ENCODE data around the gene MICAL3. TPM values are rescaled to one million over a fixed set of nuclear protein-coding genes. Genes with fewer than 3 reads are reported as not detected.

MICAL3 gene
- total RNA-seq, 2 experiments from 2014 or later: 30.3 to 31.4 TPM

DNA sequence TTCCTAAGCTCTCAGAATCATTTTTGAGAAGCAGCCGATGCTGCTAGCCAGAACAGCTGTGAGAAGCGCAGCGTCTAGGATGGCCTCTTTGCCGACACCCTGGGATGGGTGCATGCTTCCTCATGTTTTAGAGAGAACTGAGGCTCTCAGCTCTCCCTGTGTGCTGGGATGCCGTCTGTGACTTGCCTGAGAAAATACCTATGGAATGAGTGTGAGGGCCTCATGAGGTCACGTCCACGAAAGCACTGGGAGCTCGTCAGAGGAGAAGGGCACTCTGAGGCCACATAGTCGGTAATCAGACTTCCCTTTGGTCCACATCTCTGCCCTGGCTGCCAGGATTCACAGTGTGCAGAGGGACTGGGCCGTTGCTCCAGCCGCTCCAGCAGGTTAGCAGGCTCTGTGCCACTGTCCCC is 54.7 kb downstream of the MICAL3 start:
- Mint-ChIP-seq H3K36me3 (ENCODE audit: low read depth) (no peaks in the 10 kb centered on the region), H3K27ac (no peak overlapping the region), H3K27me3 (no peaks in the 10 kb centered on the region), H3K4me3 (no peak overlapping the region), H3K4me1 (peaks cover 7% of the 10 kb centered on the region), H3K9me3 (no peaks in the 10 kb centered on the region)
- CTCF ChIA-PET: no interaction called here
- POLR2A ChIA-PET: no interaction called here
- DNase-seq: no peak

DNA sequence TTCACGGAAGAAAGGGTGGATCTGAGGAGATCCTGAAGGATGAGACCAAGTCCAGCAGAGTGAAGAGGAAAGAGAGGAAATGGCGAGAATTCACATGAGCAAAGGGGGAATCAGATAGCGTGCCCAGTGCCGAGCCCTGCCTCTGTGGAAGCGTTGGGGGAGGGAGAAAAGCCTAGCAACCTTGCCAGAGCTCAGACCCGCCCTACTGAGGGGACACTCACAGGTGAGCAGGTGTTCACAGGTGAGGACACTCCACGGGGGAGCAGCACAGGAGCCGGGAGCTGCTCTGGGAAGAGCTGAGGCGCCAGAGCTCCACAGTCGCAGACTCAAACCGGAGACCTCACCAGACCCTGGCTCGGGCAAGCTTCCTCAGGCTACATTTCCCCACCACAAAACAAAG is 56.2 kb downstream of the MICAL3 start:
- no peak overlapping the region for H3K27ac Mint-ChIP-seq
- H3K27me3 Mint-ChIP-seq: no peaks in the 10 kb centered on the region
- peaks cover 7% of the 10 kb centered on the region for H3K4me1 Mint-ChIP-seq
- no peaks in the 10 kb centered on the region for H3K9me3 Mint-ChIP-seq
- ChIA-PET CTCF (no interaction called here), POLR2A (no interaction called here)
- no peak for DNase-seq
- no peak overlapping the region for H3K4me3 Mint-ChIP-seq
- no peaks in the 10 kb centered on the region for H3K36me3 Mint-ChIP-seq (ENCODE audit: low read depth)

DNA sequence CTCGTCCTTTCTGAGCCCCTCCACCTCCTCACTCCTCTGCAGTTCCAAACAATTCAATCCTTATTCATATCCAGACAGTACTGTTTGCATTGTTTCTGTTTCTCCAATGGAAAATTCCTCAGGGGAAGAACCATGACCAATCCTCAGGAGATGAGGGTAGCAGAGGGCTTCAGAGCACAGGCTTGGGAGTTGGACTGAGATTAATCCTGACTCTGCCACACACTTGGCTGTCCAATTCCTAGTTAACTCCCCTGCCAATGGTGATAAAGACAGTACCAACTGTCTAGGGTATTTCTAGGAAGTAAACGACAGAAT is 58.0 kb downstream of the MICAL3 start:
- Mint-ChIP-seq H3K36me3 (ENCODE audit: low read depth) (no peaks in the 10 kb centered on the region), H3K9me3 (no peaks in the 10 kb centered on the region), H3K4me3 (no peak overlapping the region), H3K4me1 (peaks cover 7% of the 10 kb centered on the region), H3K27me3 (no peaks in the 10 kb centered on the region), H3K27ac (no peak overlapping the region)
- DNase-seq: no peak
- ChIA-PET CTCF (no interaction called here), POLR2A (no interaction called here)

DNA sequence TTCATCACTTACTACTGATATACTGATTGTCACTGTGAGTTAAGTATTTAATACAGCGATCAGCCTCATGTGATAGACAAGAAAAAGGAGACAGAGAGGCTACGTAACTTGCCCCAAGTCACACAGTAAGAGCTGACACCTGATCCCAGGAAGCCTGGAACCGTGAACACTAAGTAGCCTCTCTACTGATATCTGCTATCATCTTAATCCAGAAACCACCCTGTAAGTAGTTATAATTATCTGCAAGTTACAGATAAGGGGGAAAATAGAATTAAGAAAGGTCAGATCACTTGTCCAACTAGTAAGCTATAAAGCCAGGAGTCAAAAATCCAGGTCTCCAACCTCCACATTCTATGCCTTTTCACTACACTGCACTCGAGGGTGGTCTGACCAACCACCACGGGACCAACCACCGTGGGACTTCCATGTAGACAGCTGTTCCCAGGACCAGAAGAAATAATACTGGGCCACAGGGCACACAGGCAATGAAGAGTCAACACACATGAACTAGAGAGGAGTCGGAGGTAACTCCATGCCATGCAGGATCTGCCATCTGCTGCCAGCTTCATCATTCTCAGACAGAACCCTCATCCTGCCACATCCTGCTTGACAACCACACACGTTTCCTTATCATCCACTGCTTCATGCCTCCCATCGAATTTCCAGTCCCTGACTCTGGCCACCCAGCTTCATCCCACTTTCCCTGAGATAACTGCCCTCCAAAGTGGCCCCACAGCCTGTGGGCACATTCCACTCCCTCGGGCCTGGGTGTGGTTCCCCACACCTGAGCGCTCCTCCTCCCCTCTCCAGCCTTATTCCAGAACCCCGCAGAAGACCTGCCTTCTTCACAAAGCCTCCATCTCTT is 58.6 kb downstream of the MICAL3 start:
- no peaks in the 10 kb centered on the region for H3K36me3 Mint-ChIP-seq (ENCODE audit: low read depth)
- POLR2A ChIA-PET: no interaction called here
- H3K4me1 Mint-ChIP-seq: peaks cover 7% of the 10 kb centered on the region
- no peaks in the 10 kb centered on the region for H3K27me3 Mint-ChIP-seq
- no peak for DNase-seq
- CTCF ChIA-PET: no interaction called here
- peak overlapping the region; percentile 37 for H3K27ac Mint-ChIP-seq
- H3K4me3 Mint-ChIP-seq: no peak overlapping the region
- H3K9me3 Mint-ChIP-seq: no peaks in the 10 kb centered on the region

DNA sequence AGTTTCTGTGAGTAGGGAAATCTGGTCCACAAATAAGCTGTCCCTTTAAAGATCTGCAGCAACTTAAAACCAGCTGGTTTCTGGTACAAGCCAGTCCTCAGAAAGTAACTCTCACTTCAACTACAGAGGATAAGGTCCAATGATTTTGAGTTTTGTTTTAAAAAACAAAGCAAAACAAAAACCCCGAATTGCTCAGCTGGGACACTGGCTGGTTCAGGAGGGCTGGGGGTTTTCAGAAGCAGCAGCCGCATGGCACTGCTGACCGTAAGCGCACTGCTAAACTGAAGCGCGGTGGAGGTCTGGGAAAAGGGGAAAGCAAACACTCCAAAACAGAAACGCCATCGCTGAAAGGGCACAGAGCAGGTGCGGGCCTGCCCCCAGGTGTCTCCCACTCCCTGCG is 59.7 kb downstream of the MICAL3 start:
- peaks cover 7% of the 10 kb centered on the region for H3K4me1 Mint-ChIP-seq
- no peak for DNase-seq
- no peak overlapping the region for H3K4me3 Mint-ChIP-seq
- H3K9me3 Mint-ChIP-seq: no peaks in the 10 kb centered on the region
- CTCF ChIA-PET: interaction anchor here (1.0 kb wide), 1 partner anchor 9 kb away, joined by 3 read pairs; no protein-coding TSS in a partner anchor
- POLR2A ChIA-PET: no interaction called here
- no peaks in the 10 kb centered on the region for H3K27me3 Mint-ChIP-seq
- H3K36me3 Mint-ChIP-seq (ENCODE audit: low read depth): no peaks in the 10 kb centered on the region
- no peak overlapping the region for H3K27ac Mint-ChIP-seq

DNA sequence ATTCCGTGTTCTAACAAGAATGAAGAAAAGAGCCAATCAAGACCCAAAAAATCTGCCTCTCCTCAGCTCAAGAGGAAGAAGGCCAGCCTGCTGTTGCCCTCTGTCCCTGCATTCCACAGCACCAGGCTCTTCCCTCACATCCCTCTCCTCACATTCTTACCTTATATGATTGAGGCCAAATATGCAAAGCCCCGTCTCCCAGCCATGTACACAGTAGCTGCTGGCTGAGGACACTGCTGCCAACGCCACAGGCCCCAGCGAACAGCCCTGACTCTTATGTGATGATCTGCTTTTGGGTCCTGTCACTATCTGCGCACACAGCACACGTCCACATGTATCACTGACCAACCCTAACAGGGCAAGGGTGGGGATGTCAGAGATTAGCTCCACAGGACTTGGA is 60.2 kb downstream of the MICAL3 start:
- H3K9me3 Mint-ChIP-seq: no peaks in the 10 kb centered on the region
- no peaks in the 10 kb centered on the region for H3K36me3 Mint-ChIP-seq (ENCODE audit: low read depth)
- CTCF ChIA-PET: interaction anchor here (1.0 kb wide), 1 partner anchor 9 kb away, joined by 3 read pairs; no protein-coding TSS in a partner anchor
- no peak for DNase-seq
- peaks cover 7% of the 10 kb centered on the region for H3K4me1 Mint-ChIP-seq
- H3K27ac Mint-ChIP-seq: no peak overlapping the region
- no peaks in the 10 kb centered on the region for H3K27me3 Mint-ChIP-seq
- no peak overlapping the region for H3K4me3 Mint-ChIP-seq
- POLR2A ChIA-PET: no interaction called here

DNA sequence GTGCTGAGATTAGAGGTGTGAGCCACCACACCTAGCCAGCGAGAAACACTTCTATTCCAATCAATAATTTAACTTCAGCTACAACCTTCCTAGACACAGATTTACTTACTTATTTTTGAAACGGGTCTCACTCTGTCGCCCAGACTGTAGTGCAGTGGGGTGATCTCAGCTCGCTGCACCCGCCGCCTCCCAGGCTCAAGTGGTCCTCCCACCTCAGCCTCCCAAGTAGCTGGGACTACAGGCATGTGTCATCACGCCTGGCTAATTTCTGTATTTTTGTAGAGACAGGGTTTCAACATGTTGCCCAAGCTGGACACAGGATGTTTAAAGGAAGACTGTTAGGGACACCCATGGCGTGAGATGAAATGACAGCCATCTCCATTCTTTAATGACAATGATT is 61.3 kb downstream of the MICAL3 start:
- ChIA-PET POLR2A (no interaction called here), CTCF (no interaction called here)
- no peaks in the 10 kb centered on the region for H3K27me3 Mint-ChIP-seq
- H3K27ac Mint-ChIP-seq: no peak overlapping the region
- peaks cover 7% of the 10 kb centered on the region for H3K4me1 Mint-ChIP-seq
- no peaks in the 10 kb centered on the region for H3K36me3 Mint-ChIP-seq (ENCODE audit: low read depth)
- DNase-seq: no peak
- no peaks in the 10 kb centered on the region for H3K9me3 Mint-ChIP-seq
- no peak overlapping the region for H3K4me3 Mint-ChIP-seq

DNA sequence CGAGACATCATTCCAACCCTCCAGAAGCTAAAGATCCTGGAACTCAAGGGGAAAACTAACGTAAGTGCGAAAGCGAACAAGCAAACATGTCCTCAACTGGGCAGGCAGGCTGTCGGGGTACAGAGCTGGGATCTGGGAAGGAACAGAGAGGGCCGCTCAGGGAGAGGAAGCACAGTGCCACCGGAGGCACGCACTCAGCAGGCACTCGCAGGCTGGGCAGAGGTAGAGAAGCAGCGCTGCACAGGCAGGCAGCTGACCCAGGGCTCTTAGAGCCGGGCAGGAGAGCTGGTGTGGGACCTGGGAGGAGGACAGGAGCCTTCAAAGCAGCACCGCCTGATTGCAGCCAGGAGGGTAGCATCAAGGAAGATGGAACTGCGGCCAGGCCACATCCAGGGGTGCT is 62.2 kb downstream of the MICAL3 start:
- no peaks in the 10 kb centered on the region for H3K36me3 Mint-ChIP-seq (ENCODE audit: low read depth)
- no peak overlapping the region for H3K4me3 Mint-ChIP-seq
- no peaks in the 10 kb centered on the region for H3K27me3 Mint-ChIP-seq
- H3K4me1 Mint-ChIP-seq: peaks cover 8% of the 10 kb centered on the region
- DNase-seq: no peak
- H3K27ac Mint-ChIP-seq: no peak overlapping the region
- POLR2A ChIA-PET: no interaction called here
- CTCF ChIA-PET: no interaction called here
- H3K9me3 Mint-ChIP-seq: no peaks in the 10 kb centered on the region

DNA sequence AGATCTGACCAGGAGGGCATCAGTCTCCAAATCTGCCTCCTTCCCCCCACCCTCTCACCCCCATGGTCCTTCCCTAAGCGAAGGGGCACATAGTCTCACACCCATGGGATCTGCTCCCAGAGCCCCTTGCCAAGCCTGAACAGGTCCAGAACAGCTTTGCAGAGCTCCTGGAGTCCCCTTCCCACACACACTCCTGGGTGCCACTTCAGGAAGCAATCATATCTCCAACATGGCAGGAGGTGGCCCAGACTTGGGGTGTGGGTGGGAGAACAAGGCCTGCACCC is 63.0 kb downstream of the MICAL3 start:
- no peak overlapping the region for H3K27ac Mint-ChIP-seq
- CTCF ChIA-PET: no interaction called here
- no peaks in the 10 kb centered on the region for H3K27me3 Mint-ChIP-seq

DNA sequence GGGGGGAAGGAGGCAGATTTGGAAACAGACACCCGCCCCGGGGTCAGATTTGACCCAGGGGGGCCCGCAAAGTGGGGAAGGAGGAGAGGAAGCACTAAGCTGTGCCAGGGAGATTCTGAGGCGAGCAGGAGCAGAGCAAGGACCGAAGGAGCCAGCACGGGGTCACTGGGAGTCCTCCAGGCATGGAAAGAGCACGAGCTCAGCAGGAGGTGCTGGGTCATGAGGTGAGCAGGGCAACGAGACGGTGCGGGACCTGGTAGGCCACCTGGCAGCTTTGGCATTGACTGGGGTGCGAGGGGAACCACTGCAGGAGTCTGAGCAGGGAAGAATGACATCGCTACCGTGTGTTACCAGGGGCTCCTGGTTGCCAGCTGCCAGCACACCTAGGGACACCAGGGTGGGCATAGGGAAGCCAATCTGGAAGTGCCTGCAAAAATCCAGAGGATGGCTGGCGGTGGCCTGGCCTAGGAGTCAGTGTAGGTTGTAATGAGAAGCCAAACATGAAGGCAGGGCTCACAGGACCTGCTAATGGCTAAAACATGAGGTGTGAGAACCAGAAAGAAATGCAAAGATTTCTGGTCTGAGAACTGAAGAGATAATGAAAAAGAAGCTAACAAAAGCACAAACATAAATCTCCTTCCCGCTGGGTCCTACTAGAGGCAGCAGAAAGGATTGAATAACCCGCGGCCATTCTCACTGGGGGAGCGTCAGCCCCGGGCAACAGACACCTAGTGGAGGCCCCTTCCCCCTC is 63.5 kb downstream of the MICAL3 start:
- H3K4me1 Mint-ChIP-seq: peaks cover 3% of the 10 kb centered on the region
- ChIA-PET POLR2A (no interaction called here), CTCF (no interaction called here)
- H3K36me3 Mint-ChIP-seq (ENCODE audit: low read depth): no peaks in the 10 kb centered on the region
- no peaks in the 10 kb centered on the region for H3K9me3 Mint-ChIP-seq
- DNase-seq: no peak
- no peak overlapping the region for H3K4me3 Mint-ChIP-seq
- H3K27me3 Mint-ChIP-seq: no peaks in the 10 kb centered on the region
- no peak overlapping the region for H3K27ac Mint-ChIP-seq

More for the DNA sequence above, 63.0 kb downstream of the MICAL3 start:
- H3K4me3 Mint-ChIP-seq: no peak overlapping the region
- peaks cover 8% of the 10 kb centered on the region for H3K4me1 Mint-ChIP-seq
- POLR2A ChIA-PET: no interaction called here
- no peak for DNase-seq
- H3K9me3 Mint-ChIP-seq: no peaks in the 10 kb centered on the region
- no peaks in the 10 kb centered on the region for H3K36me3 Mint-ChIP-seq (ENCODE audit: low read depth)

DNA sequence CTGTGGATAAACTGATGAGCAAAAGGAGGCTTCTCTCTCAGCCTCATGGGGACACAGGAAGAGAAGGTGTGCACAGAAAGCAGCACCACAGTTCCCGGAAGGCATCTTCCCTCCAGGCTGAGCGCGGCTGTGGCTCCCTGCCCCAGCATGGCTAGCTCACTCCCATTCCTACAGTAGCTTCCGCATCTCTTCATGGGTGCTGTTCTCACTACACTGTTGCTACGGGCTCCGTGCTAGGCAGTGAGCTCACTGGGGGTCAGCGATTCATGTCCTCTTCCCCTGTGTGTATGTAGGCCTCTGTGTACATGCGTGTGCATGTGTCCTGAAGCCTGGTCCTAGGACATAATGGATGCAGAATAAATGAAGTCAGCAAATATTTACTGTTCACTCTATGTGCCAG is 64.3 kb downstream of the MICAL3 start:
- Mint-ChIP-seq H3K27ac (no peak overlapping the region), H3K4me1 (peaks cover 1% of the 10 kb centered on the region), H3K36me3 (ENCODE audit: low read depth) (no peaks in the 10 kb centered on the region), H3K4me3 (no peak overlapping the region), H3K9me3 (no peaks in the 10 kb centered on the region), H3K27me3 (no peaks in the 10 kb centered on the region)
- ChIA-PET POLR2A (no interaction called here), CTCF (no interaction called here)
- no peak for DNase-seq

DNA sequence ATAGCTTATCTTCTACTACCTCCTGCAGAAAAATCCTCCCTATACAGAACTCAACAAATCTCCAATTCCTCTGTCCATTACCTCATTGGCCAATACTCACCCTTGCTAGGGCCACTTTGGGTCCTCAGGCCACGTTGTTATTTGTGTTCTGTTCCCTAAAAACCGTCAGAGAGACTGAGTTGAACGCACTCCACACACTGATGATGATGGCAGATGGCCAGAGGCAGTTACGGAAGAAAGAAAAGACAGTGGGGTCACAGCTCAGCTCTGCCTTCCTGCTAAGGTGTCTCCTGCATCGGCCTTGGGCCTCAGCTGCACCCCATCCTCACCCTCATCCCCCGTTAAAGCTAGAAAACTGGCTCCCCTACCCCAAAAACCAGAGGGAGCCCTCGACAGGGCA is 66.2 kb downstream of the MICAL3 start:
- Mint-ChIP-seq H3K27me3 (no peaks in the 10 kb centered on the region), H3K4me1 (peaks cover 1% of the 10 kb centered on the region), H3K4me3 (no peak overlapping the region), H3K36me3 (ENCODE audit: low read depth) (no peaks in the 10 kb centered on the region), H3K27ac (no peak overlapping the region), H3K9me3 (no peaks in the 10 kb centered on the region)
- DNase-seq: no peak
- POLR2A ChIA-PET: no interaction called here
- CTCF ChIA-PET: interaction anchor here (0.7 kb wide), 1 partner anchor 119 kb away, joined by 3 read pairs; no protein-coding TSS in a partner anchor

DNA sequence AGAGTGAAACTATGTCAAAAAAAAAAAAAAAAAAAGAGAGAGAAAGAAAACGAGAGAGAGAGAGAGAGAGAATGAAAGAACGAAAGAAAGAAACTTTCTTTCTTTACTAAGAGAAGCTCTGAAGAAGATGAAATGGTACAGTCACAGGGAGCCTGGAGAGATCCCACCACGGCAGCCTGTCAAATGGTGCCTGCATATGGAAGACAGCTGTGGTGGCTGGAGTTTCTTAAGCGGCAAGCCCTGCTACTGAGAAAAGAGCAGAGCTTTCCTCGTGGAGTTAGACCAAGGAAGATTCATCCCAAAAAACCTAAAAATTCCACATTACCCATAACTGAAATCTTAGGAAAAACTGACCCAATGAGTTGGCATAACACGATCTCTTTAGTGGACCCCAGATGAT is 66.7 kb downstream of the MICAL3 start:
- H3K27ac Mint-ChIP-seq: no peak overlapping the region
- no peaks in the 10 kb centered on the region for H3K36me3 Mint-ChIP-seq (ENCODE audit: low read depth)
- no peaks in the 10 kb centered on the region for H3K27me3 Mint-ChIP-seq
- H3K9me3 Mint-ChIP-seq: no peaks in the 10 kb centered on the region
- CTCF ChIA-PET: interaction anchor here (0.7 to 1.6 kb wide), 3 partner anchors 19 to 118 kb away, joined by 3 read pairs; no protein-coding TSS in a partner anchor
- H3K4me1 Mint-ChIP-seq: peaks cover 1% of the 10 kb centered on the region
- DNase-seq: no peak
- POLR2A ChIA-PET: interaction anchor here (0.5 kb wide), 1 partner anchor 138 kb away, joined by 3 read pairs; no protein-coding TSS in a partner anchor
- H3K4me3 Mint-ChIP-seq: no peak overlapping the region

DNA sequence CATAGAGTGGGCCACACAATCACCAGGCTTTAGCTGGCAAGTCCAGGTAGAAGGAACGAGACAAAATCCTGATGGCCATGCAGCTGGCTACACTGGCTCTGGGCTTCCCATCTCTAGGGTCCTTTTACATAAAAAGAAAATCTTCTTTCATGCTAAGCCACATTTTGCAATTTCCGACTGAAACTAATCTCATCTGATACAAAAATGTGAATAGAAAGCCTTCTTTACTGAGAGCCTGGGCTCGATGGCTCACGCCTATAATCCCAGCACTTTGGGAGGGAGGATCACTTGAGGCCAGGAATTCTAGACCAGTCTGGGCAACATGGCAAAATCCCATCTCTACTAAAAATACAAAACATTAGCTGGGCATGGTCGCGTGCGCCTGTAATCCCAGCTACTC is 67.2 kb downstream of the MICAL3 start:
- POLR2A ChIA-PET: interaction anchor here (0.5 kb wide), 1 partner anchor 137 kb away, joined by 3 read pairs; no protein-coding TSS in a partner anchor

More for the DNA sequence above, 67.2 kb downstream of the MICAL3 start:
- Mint-ChIP-seq H3K4me3 (no peak overlapping the region), H3K27me3 (no peaks in the 10 kb centered on the region), H3K36me3 (ENCODE audit: low read depth) (no peaks in the 10 kb centered on the region), H3K27ac (no peak overlapping the region), H3K9me3 (no peaks in the 10 kb centered on the region), H3K4me1 (peaks cover 1% of the 10 kb centered on the region)
- no peak for DNase-seq
- CTCF ChIA-PET: interaction anchor here (0.7 to 1.6 kb wide), 3 partner anchors 19 to 118 kb away, joined by 3 read pairs; no protein-coding TSS in a partner anchor
